Epithelial cell of esophagus (primary cell): ENCODE data around the gene ANO10.

Experiments
- DNase-seq: peaks from one replicate; pipeline ENCODE4 v3.0.0; 2010; ENCODE audit warnings: low read depth
- H3K4me3 ChIP-seq: 2 replicates; pipeline ENCODE4 v1.5.1; 2011; ENCODE audit warnings: mild to moderate bottlenecking, low read length, control low read depth
- CTCF ChIP-seq: IDR thresholded peaks from 2 replicates; pipeline ENCODE4 v1.5.1; 2011; ENCODE audit warnings: low read depth, mild to moderate bottlenecking, low read length, control low read depth, inconsistent platforms; ENCODE audit not compliant: insufficient read depth; ENCODE audit errors: missing control alignments

ANO10 gene

GRCh38 chr3:43340403-43340802, 281.4 kb downstream of the ANO10 start:
- TF ChIP-seq CTCF, result no peak
- no peak overlapping the region for H3K4me3 ChIP-seq
- DNase-seq, result no peak

GRCh38 chr3:43338295-43338694, 283.5 kb downstream of the ANO10 start:
- no peak for TF ChIP-seq CTCF
- no peak overlapping the region for H3K4me3 ChIP-seq
- DNase-seq, result peak; percentile 24

- no peak overlapping the region for H3K4me3 ChIP-seq
- DNase-seq, result no peak
- no peak for TF ChIP-seq CTCF
Measured at GRCh38 chr3:43335799-43336198, 286.0 kb downstream of the ANO10 start.

- H3K4me3 ChIP-seq, result no peak overlapping the region
- DNase-seq, result no peak
Measured at GRCh38 chr3:43334976-43335375, 286.8 kb downstream of the ANO10 start.

GRCh38 chr3:43331381-43331780, 290.4 kb downstream of the ANO10 start:
- no peak for TF ChIP-seq CTCF
- no peak for DNase-seq
- H3K4me3 ChIP-seq, result no peak overlapping the region

More at GRCh38 chr3:43334976-43335375, 286.8 kb downstream of the ANO10 start:
- TF ChIP-seq CTCF, result no peak

GRCh38 chr3:43330981-43331380, 290.8 kb downstream of the ANO10 start:
- H3K4me3 ChIP-seq, result no peak overlapping the region
- DNase-seq, result no peak
- no peak for TF ChIP-seq CTCF

- no peak overlapping the region for H3K4me3 ChIP-seq
- TF ChIP-seq CTCF, result no peak
- DNase-seq, result peak; percentile 42
Measured at GRCh38 chr3:43328653-43329052, 293.2 kb downstream of the ANO10 start.
